ENCODE data around the gene DRAM1. TPM values are rescaled to one million over a fixed set of nuclear protein-coding genes. Genes with fewer than 3 reads are reported as not detected.

Gene DRAM1
- polyA plus RNA-seq, 2 of the 4 experiments (the other 2 are of a cell fraction) = 28.0 to 39.1 TPM

DNA sequence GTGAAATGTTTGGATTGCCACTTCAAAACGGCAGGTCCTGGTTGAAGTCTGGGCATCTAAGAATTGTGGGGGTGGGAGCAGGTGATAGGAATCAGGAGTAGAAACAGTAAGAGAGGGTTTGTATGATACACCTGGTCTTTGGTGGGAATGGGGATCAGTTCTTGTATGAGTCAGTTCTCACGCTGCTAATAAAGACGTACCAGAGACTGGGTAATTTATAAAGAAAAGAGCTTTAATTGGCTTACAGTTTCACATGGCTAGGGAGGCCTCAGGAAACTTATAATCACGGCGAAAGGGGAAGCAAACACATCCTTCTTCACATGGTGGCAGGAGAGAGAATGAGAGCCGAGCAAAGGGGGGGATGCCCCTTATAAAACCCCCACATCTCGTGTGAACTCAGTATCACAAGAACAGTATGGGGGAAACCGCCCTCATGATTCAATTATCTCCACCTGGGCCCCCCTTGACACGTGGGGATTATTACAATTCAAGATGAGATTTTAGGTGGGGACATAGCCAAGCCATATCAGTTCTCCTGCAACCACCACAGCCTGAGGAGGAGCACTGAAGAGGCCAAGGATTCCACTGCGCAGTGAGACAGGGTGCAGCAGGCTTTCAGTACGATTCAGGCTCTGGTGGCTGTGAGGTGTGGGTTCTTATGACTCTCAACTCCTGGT, 52.1 kb downstream of the DRAM1 start:
- ATAC-seq (no peak), FAIRE-seq (no peak), DNase-seq (ENCODE audit: low read depth in 1 of 2, low spot score in 1 of 2) (no peak)
- ChIA-PET POLR2A (no interaction called here), CTCF (interaction anchor here (1.5 kb wide), 1 partner anchor 10 kb away, joined by 4 read pairs; no protein-coding TSS in a partner anchor)
- Histone ChIP-seq H3K27ac (no peak overlapping the region), H3K4me3 (no peak overlapping the region), H3K4me2 (no peak overlapping the region), H3K4me1 (no peaks in the 10 kb centered on the region), H3K9me3 (no peaks in the 10 kb centered on the region)
- TF ChIP-seq ZC3H11A (IDR thresholded peaks at IDR 0.05) (no peak), ESRRA (IDR thresholded peaks at IDR 0.05; ENCODE audit: borderline replicate concordance, low read length) (no peak), SREBF2 (IDR thresholded peaks at IDR 0.05) (no peak), CBX2 (IDR thresholded peaks at IDR 0.05; ENCODE audit: borderline replicate concordance, low read depth) (no peak), RNF2 (IDR thresholded peaks at IDR 0.05; ENCODE audit: borderline replicate concordance, low read depth) (no peak), JUN (IDR thresholded peaks at IDR 0.05) (no peak), CEBPB (IDR thresholded peaks at IDR 0.05) (no peak), FOXS1 (CRISPR knock-in tag; IDR thresholded peaks at IDR 0.05) (no peak), EP300 (IDR thresholded peaks at IDR 0.05) (no peak), EHF (CRISPR knock-in tag; IDR thresholded peaks at IDR 0.05) (no peak), NPAS2 (CRISPR knock-in tag; IDR thresholded peaks at IDR 0.05; ENCODE audit: borderline replicate concordance) (no peak), SMC3 (IDR thresholded peaks at IDR 0.05) (no peak), CHD2 (IDR thresholded peaks at IDR 0.05; ENCODE audit: low read length, partially characterized antibody) (no peak), RAD21 (conservative IDR thresholded peaks at IDR 0.05 in 1 of 2, IDR thresholded peaks at IDR 0.05 in 1 of 2) (no peak), FOSB (CRISPR knock-in tag; IDR thresholded peaks at IDR 0.05) (no peak), TP53 (CRISPR knock-in tag; IDR thresholded peaks at IDR 0.05) (no peak)
- TF ChIP-seq, protein P1, sequence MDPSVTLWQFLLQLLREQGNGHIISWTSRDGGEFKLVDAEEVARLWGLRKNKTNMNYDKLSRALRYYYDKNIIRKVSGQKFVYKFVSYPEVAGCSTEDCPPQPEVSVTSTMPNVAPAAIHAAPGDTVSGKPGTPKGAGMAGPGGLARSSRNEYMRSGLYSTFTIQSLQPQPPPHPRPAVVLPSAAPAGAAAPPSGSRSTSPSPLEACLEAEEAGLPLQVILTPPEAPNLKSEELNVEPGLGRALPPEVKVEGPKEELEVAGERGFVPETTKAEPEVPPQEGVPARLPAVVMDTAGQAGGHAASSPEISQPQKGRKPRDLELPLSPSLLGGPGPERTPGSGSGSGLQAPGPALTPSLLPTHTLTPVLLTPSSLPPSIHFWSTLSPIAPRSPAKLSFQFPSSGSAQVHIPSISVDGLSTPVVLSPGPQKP (IDR thresholded peaks at IDR 0.05; ENCODE audit: low read depth, low read length) = no peak
- TF ChIP-seq, protein P2, sequence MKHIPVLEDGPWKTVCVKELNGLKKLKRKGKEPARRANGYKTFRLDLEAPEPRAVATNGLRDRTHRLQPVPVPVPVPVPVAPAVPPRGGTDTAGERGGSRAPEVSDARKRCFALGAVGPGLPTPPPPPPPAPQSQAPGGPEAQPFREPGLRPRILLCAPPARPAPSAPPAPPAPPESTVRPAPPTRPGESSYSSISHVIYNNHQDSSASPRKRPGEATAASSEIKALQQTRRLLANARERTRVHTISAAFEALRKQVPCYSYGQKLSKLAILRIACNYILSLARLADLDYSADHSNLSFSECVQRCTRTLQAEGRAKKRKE (CRISPR knock-in tag; IDR thresholded peaks at IDR 0.05; ENCODE audit: low read depth) = no peak
- TF ChIP-seq, protein P3, sequence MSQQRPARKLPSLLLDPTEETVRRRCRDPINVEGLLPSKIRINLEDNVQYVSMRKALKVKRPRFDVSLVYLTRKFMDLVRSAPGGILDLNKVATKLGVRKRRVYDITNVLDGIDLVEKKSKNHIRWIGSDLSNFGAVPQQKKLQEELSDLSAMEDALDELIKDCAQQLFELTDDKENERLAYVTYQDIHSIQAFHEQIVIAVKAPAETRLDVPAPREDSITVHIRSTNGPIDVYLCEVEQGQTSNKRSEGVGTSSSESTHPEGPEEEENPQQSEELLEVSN (IDR thresholded peaks at IDR 0.05; ENCODE audit: borderline replicate concordance, low read depth) = no peak
- 54% methylated on average over 11 of the region's 11 CpGs for WGBS (ENCODE audit: missing lambda C conversion rate)

DNA sequence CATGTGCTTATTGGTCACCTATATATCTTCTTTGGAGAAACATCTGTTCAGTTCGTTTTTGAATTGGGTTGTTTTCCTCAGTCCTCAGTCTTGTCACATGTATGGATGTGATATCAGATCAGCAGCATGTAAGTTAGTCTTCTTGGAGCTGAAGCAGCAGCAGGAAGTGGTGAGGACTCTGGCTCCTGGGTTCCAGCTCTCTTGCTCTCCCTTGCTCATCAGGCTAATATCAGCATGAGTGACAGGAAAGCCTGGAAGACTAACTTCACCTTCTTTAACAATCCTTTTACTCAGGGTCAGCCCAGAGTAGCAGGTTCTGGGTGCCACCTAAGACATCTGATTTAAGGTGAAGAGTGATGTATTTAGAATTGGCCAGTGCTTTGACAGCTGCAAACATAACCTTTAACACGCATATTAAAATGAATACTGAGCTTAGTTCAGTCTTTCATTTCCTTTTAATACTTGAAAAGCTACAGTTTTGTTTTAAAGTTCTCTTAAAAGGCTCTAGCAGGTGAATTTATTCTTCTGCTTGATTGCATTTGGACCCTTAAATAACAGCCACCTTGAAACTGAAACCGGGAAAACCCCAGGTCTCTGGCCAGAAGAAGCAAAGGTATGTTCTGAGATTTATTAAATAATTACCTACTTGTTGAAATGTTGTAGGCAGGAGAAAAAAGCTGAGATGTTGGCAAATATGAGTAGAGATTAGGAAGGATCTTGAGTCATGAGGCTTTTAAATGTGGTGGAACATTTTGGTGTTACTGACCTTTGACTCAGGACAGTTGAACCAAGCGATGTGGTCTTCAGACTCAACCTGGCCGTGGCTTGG, 54.3 kb downstream of the DRAM1 start:
- no peak overlapping the region for H3K4me3 ChIP-seq
- H3K9me3 ChIP-seq = no peaks in the 10 kb centered on the region
- ATAC-seq (no peak), FAIRE-seq (no peak), DNase-seq (ENCODE audit: low read depth in 1 of 2, low spot score in 1 of 2) (no peak)
- ChIA-PET CTCF (interaction anchor here (0.7 to 1.2 kb wide), 2 partner anchors 47 to 880 kb away, joined by 3 to 4 read pairs; no protein-coding TSS in a partner anchor), POLR2A (no interaction called here)
- H3K4me1 ChIP-seq = no peaks in the 10 kb centered on the region
- no peak for TF ChIP-seq ESRRA (IDR thresholded peaks at IDR 0.05; ENCODE audit: borderline replicate concordance, low read length)
- TF ChIP-seq FOXS1 (CRISPR knock-in tag; IDR thresholded peaks at IDR 0.05) = no peak
- no peak for TF ChIP-seq TFCP2L1 (CRISPR knock-in tag; IDR thresholded peaks at IDR 0.05)
- TF ChIP-seq, protein P1 (IDR thresholded peaks at IDR 0.05; ENCODE audit: low read depth, low read length) = no peak
- 34% methylated on average over 5 of the region's 5 CpGs for WGBS (ENCODE audit: missing lambda C conversion rate)
- H3K4me2 ChIP-seq = no peak overlapping the region
- H3K27ac ChIP-seq = no peak overlapping the region

Data from A549 (cell line).